ENCODE measurements around the gene VSX2.

The VSX2 gene

DNA sequence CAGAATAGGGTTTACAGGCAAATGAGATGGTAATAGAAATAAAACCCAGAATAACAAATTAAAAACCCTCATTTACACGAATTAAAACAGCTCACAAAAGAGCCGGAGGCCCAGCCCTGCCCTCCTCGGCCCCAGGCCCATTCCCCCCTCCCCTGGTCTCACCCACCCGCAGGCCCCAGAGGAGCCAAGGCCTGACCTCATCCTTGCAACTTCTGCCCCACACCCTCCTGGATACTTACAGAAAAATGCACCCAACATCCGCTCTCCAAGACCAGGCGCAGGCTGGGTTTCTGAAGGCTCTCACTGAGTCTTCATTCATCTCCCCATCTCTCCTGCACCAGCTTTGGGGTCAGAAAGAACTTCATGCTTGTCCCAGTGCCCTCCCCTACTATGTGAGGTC, 16.2 kb upstream of the VSX2 start:
- DNase-seq = no peak

DNA sequence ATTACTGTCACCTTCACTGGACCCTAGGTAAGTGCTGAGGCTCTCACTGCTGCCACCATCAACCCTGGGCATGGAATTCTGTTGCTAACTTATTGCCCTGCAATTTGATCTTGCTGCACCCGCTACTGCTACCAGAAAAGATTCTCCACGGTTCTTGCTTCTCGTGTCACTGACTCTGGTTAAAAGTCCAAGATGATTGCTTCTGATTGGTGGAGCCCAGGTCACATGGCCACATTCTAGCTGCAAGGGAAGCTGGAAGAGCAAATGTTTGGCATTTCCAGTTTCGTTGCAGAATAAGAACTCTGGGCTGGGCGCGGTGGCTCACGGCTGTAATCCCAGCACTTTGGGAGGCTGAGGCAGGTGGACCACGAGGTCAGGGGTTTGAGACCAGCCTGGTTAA, 7.5 kb upstream of the VSX2 start:
- no peak for DNase-seq

DNA sequence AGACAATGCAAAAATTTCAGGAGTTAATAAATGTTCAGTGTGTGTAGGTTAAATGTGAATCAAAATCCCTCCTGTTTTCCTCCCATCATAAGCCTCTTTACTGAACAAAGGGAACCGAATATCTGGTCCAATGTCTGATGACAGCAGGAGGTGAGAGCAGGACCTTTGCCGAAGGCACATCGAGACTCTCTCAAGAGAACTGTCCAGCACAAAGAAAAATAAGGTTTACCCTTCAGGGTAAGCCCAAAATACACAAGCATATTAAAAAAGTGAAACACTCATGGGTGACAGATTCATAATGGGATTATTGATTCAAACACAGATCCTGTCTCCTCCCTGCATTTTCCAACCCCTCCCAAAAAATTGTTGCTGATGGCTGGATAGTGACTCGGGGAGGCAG, 4.2 kb upstream of the VSX2 start:
- no peak for DNase-seq

DNA sequence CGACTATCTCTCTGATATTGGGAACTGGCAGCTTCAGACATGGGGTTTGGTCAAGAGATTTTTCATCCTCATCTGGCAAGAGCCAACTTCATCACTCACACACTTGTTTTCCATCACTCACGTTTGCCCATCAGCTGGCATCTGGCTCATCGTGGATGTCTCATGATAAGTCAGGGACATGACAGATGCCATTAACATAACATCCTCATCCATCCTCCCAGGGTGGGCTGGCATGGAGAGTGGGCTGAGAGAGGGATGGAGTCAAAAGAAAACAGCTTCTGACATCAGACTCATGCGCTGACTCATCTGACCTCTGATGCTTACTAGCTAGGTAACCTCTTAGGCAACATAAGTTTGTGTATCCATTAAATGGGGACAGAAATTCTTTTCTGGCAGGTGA, 1.8 kb upstream of the VSX2 start:
- DNase-seq = no peak

DNA sequence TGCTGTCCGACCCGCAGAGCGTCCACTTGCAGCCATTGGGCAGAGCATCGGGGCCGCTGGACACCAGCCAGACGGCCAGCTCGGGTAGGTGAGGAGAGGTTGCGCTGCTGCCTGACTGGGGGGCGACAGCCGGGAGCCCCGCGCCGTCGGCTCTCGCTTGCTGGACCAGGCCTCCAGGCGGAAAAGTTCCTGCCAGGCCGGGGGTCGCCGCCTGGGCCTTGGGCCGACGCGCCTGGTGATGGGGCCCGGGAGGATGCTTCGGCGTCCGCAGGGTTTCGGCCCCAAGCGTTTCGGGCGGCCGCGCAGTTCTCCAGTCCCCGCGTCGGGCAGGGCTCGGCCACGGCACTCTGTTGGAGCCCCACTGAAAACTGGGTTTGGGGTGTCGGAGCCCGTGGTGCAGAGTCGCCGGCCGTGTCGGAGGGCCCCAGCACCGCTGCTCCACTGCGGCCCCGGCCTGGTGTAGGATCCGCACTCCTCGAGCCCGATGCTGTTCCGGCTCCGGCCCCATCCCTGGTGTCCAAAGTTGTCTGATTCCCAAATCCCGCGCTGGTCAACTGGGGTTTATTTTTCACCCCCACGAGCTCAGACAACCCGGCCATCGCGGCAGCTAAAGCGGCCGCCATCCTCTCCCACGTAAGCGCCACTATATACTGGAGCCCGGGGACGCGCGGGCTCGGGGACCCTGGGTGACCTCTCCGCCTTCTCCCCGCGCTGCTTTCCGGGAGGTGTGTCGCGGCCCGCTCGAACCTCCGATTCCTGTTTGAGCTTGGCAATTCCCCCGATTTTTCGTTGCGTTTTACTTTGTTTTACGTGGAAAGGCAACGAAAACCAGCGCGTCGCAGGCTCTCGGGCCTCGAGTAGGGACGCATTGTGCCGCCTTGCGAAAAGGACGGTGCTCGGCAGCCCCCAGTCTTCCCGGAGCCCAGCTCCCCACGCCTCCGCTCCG, 872 bp downstream of the VSX2 start:
- no peak for DNase-seq

DNA sequence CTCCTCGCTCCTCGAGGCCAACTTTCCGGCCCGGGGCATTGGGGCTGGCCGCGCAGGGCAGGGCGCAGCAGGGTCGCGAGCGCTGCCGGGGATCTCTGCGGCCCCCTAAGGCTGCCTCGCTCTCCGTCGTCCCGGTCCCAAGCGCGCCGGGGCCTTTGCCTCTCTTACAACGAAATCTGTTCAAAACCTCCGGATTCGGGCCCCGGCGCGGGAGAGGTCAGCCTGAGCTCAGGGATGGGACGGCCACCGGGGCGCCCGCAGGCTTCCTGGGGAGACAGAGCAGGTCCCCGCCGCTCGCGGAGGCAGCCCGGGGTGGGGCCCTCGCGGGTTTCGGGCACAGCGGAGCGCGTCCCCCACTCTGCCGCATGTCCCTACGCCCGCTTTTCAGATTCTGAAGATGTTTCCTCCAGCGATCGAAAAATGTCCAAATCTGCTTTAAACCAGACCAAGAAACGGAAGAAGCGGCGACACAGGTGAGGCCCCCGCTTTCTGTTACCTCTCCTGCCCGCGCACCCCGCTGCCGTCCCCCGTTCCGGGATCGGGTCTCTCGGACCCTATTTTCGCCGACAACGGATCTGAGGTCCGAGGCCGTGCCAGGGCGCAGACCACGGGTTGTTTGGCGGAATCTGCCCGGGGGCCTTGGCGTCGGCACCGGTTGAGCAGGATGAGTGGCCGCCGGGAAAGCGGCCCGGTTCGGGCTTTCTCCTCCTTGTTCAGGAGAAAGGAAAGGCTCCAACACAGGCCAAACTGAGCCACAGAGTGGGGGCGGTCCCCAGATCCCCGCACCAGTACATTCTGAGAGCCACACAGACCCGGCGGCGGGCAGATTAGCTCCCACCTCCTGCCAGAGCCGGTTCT, 1.8 kb downstream of the VSX2 start:
- DNase-seq = no peak

DNA sequence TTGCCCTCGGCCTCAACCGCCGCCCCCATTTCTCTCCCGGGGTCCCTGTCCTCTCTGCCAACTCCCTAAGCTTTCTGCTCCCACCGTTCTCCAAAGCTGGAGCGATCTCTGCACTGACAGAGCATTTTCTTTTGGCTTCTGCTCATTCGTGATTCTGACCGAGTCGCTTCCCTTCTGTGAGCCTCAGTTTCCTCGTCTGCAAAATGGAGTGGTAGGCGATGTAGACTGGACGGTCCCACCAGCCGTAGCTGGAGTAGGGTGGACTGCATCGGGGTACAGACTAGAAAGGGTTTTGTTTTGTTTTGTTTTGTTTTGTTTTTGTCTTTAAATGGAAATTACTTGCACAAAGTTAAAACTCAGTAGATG, 2.4 kb downstream of the VSX2 start:
- no peak for DNase-seq

DNA sequence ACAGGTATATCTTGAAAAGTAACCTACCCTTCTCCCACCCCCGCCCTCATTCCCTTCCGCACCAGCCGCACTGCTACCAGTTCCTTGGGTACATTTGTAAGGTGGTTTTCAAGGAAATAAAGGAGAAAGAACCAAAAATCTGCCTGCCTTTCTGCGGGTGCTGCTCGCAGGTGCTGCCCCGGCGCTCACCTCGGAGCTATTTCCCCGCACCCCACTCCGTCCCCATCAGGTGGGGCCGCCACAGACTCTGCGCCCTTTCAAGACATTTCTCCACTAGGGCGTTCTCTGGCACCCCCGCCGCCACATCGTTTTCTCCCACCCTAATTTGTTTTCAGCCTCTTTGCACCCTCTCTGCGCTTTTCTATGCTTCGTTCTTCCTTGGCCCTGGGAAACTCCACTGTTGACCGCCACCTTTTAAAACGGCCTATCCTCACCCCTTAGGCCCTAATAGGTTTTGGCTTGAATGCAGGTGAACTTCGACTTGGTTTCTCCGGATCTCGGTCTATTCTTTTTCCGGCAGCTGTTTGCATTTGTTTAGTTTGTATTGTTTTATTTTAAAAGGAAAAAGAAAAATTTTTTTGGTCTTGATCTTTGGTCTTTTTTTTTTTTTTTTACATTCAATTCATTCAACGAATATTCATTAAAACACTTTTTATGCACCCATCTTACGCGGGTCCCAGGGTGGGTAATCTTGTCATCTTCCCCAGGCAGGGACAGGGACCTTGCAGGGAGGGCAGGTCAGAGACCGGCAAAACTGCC, 3.0 kb downstream of the VSX2 start:
- DNase-seq = no peak

DNA sequence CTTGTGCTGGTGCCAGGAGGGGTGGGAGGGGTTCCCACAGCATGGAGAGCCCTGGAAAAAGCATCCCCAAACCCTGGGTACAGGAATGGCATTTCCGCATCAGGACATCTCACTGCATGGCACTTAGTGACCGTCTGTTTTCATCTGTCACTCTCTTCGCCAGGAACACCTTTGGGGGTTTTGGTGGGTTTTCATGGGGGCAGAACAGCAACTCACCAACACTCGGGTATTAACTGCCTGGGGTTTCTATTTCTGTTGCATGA, 3.5 kb downstream of the VSX2 start:
- DNase-seq = no peak

DNA sequence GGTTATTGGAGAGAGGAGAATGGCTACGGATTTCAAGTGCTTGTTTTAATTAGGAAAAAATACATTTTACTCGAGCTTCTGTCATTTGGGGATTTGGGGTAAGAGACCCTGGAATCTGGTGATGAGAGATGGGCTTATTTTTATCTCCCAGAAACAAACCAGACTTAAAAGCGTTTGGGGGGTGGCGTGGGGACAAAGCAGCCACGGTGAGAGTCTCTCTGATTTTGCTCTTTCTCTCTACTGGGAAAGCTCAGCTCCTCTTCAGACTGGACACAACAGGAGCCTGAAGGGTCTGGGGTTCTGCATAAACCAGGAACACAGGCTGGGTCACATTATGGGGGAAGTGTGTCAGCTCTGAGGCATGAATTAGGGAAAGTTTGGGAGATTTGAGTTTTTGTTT, 3.8 kb downstream of the VSX2 start:
- no peak for DNase-seq

DNA sequence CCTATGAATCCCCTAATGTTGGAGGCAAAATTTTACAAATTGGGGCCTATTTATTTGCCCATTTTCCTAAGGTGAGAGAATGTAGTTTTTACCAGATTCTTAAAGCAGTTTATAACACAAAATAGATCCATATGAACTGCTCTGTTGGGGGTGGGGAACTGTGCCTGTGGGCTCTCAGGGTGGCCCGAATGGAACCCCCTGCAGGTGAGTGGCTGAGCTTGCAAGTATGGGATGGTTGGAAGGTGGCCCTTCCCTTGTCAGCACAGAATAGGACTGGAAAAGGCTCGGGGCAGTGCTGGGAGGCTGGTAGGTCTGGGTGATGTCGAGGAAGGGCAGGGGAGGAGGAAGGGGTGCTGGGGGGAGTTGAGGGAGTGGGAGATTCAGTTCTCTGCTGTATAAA, 4.9 kb downstream of the VSX2 start:
- DNase-seq = no peak

DNA sequence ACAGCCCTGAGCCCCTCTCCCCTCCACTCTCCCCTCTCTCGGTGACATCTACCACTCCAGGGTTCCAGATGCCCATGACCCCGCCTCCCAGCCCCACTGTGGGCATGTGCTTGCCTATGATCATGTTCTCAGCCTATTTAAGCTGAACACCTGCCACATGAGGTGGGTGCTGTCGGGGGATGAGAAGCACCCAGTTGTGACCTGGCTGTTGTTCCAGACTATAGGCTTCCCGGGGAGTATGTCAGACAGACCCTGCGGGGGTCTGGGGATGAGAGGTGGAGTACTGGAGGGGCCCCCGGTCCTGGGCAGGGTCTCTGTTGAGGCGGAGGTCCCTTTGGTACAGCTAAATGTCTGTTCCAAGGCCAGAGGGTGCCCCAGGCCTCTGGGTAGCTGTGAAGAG, 6.0 kb downstream of the VSX2 start:
- DNase-seq = no peak

DNA sequence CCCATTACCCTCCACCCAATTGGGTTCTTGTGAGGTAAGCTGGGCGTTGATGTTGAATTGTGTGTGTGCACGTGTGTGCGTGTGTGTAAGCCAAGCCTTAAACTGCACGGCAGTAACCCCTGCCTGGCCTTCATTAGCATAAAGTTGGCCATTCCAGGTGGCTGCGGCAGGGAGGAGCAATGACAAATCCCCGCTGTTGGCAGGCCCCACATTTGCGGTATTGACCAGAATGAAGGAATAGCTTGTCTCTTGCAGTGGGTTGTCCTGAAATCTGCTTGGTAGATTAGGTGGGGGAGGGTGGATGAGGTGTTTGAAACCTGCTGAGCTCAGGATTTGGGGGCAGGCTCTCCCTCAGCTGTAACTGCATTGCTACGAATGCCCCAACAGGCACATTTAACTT, 7.3 kb downstream of the VSX2 start:
- no peak for DNase-seq

DNA sequence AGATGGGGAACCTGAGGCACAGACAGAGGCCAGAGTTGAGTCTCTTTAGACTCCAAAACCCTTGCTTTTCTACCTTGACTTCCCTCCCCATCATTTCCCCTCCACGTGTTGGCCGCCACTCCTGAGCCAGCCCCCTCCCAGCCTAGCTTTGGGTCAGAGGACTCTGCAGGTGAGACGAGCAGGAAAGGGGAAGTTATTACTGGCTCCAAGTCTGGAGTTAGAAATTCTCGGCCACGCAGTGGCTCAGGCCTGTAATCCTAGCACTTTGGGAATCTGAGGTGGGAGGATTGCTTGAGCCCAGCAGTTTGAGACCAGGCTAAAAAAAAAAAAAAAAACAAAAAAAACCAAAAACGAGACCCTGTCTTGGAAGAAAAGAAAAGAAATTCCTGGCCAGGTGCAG, 8.8 kb downstream of the VSX2 start:
- DNase-seq = no peak

DNA sequence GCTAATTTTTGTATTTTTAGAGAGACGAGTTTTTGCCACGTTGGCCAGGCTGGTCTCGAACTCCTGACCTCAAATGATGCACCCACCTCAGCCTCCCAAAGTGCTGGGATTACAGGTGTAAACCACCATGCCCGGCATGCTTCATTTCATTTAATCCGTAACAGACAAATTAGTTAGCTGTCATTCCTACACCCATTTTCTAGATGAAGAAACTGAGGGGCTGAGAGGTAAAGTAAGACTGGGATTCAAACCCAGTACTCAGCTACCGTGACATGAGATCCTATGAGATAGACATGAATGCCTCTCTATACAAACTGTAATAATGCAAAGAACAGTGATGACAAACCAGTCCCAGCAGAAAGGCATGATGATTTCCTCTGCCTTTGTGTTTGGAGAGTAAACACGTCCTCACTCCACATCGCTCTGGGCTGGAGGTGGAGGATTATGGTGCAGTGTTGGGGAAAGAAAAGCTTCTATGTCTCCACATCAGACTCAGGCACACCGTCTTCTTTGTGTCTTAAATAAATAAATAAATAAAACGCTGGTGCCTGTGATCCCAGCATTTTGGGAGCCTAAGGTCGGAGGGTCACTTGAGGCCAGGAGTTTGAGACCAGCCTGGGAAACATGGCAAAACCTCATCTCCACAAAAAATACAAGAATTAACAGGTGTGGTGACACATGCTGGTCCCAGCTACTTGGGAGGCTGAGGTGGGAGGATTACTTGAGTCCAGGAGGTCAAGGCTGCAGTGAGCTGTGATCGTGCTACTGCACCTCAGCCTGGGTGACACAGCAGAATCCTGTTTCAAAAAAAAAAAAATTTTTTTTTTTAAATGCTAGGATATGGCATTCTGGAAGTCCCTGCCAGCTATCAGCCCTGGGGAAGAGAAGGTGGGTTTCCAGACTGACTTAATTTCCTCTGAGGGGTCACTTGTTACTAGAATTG, 10.5 kb downstream of the VSX2 start:
- no peak for DNase-seq

DNA sequence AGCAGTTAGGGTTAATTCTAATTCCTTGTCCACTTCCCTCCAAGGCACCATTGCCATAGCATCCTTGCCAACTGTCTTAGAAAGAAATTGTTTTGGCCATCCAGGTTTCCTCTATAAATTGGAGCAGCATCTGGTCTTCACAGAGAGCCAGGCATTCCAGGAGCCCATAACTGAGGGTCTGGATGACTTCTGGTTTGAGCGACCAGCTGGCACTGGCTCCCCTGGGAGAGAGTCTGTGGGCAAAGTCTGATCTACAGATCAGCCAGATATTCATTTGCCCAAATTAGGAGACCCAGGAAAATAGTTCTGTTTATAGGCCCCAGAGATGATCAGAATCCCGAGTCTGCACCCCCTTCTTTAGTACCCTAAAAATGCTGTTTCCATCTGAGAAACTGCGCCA, 16.0 kb downstream of the VSX2 start:
- DNase-seq = no peak

DNA sequence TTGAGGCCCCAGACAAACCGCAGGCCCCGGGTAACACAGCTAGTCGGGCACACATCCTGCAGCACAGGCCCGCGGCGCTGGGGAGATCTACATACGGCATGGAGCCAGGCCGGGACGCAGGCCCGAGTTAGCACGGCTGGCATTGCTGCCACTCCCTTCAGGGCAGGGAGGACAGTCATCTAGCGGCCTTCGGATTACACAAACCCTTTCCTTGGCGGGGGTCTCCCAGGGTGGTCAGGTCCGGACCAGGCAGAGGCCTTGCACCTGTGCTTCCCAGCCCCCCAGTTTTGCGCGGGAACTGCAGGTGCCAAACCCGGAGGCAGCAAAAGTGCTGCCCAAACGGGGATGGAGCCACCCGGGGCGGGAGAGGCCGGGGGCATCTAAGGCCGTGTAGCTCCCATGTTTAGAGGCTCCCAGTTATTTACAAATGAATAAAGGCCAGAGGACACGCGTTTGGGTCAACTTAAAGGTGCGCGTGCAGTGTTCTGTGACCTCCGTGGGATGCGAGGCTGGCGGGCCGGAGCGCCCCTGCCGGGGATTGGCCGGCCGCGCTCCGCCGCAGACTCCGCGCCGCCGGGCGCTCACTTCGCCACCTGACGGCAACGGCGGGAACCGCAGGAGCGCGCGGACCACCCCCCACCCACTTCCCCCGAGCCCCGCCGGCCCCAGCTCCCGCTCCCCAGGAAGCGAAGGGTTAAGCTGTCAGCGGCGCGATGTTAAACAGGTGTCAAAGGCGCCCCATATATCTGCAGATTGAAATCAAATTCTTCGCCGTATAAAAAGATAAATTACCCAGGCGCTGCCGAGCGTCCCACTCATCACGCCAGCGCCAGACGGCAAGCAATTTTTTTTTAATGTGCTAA, 18.1 kb downstream of the VSX2 start:
- DNase-seq = peak; percentile 57

DNA sequence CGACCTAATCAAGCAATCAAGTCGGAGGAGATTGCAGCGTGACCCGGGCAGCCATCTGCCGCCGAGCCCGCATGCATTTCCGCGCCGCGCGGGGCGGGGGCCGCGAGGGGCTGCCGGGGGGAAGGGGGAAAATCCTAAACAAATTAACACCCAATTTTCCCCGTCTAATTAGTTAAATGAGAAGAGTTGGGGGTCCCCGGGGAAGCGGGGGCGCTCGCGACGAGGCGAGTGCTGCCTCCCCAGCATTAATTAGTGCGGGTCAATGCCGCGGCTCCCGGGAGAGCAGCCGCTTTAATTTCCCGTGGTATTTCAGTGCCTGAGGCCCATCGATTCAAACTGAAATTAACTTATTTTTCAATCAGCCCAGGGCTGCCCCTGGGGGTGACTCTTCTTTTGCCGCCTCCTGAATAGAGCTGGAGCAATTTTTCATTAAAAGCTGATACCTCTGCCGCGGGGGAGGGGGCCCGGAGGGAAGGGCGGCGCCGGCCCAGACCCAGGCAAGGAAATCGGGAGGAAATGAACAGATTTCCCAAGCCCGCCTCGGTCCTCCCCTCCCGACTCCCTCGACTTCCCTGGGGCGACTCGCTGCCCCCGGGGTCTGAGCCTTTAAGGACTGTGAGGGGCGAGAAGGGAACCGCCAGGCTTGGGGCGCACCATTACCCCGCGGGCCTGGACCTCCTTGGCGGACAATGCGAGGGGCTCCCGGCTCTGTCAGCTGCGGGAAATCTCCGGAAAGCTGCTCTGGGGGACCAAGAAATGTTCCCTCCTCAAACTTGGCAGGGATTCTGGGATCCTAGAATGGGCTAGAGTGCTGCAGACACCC, 18.9 kb downstream of the VSX2 start:
- no peak for DNase-seq

DNA sequence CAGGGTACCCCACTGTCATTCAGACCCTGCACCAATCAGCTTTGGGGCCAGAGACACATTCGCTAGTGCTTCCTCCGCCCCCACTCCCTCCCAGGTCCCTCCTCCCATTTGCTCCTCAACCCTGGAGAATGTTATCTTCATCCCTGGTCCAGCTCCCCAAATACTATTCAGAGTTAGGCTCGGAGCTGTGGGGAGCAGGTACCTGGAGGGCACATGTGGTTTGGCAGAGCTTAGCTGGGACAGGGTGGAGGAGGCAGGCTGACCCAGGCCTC, 19.5 kb downstream of the VSX2 start:
- no peak for DNase-seq

DNA sequence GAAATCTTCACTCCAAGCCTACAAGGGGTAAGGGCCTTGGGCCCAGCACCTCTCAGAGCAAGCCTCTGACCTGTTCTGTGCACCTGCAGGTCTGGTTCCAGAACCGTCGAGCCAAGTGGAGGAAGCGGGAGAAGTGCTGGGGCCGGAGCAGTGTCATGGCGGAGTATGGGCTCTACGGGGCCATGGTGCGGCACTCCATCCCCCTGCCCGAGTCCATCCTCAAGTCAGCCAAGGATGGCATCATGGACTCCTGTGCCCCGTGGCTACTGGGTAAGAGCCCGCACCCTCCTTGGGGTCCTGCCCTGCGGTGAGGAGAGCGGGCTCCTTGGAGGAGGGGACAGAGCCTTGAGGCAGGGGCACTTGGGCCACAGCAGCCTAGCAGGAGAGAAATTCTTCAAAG, 20.3 kb downstream of the VSX2 start:
- DNase-seq = no peak
